GM18520 (cell line): ENCODE data around the gene ARL8A.

Source experiments
- ATAC-seq: cut with Tn5 transposase; IDR thresholded peaks from one replicate; pipeline ENCODE4 v1.9.1; 2021; ENCODE audit not compliant: unreplicated experiment

The ARL8A gene

GRCh38 chr1:202084791-202085681 is 59.5 kb downstream of the ARL8A start:
- no peak for ATAC-seq
